ENCODE measurements around the gene LSM10.

Gene LSM10

DNA sequence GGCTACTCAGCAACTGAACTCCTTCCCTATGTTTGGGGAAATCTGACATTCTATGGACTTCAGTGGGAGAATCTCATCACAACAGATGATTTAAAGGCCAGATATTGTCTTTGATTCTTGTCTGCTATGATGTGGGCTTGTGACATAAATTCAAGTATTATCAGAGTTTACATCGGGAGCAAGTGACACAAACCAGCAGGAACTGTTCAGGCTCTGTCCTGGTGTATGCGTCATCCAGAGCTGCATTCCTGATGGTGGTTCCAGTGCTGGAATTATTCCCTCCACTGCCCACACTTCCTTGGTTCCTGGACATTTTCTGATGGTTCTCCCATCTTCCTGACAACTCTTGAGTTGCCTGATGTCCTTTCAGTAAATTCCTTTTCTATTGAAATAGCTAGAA, 10.8 kb upstream of the LSM10 start:
- no peak for DNase-seq (ENCODE audit: low spot score)

DNA sequence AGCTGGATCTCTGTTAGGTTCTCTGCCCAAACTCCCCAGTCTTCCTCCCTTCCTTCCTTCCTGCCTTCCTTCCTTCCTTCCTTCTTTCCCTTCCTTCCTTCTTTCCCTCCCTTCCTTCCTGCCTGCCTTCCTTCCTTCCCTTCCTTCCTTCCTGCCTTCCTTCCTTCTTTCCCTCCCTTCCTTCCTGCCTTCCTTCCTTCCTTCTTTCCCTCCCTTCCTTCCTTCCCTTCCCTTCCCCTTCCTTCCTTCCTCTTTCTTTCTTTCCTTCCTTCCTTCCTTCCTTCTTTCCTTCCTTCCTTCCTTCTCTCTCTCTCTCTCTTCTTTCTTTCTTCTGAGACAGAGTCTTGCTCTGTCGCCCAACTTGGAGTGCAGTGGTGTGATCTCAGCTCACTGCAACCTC, 8.7 kb upstream of the LSM10 start:
- DNase-seq (ENCODE audit: low spot score): no peak

GRCh38 chr1:36402504-36402890, 4.8 kb upstream of the LSM10 start:
- DNase-seq (ENCODE audit: low spot score): no peak

- DNase-seq (ENCODE audit: low spot score): no peak
These were observed 4.1 kb upstream of the LSM10 start for GRCh38 chr1:36401602-36402503.

- no peak for DNase-seq (ENCODE audit: low spot score)
These were observed 3.3 kb upstream of the LSM10 start for GRCh38 chr1:36400825-36401601.

GRCh38 chr1:36400514-36400824, 2.8 kb upstream of the LSM10 start:
- no peak for DNase-seq (ENCODE audit: low spot score)

- DNase-seq (ENCODE audit: low spot score): no peak
These were observed 766 bp upstream of the LSM10 start for GRCh38 chr1:36398370-36398977.

DNA sequence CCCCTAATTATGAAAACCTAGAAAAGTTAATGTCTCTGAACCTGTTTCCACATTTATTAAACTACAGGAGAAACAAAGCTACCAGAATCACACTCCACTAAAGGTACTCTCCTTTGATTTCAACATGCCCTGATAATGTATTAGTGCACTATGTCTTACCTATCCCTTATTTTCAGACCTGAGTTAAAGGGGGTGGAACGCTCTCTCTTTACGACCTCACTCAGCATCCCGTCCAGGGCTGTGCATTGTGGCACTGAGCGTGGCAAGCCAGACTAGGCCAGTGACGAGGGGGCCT, 678 bp downstream of the LSM10 start:
- DNase-seq (ENCODE audit: low spot score): no peak

DNA sequence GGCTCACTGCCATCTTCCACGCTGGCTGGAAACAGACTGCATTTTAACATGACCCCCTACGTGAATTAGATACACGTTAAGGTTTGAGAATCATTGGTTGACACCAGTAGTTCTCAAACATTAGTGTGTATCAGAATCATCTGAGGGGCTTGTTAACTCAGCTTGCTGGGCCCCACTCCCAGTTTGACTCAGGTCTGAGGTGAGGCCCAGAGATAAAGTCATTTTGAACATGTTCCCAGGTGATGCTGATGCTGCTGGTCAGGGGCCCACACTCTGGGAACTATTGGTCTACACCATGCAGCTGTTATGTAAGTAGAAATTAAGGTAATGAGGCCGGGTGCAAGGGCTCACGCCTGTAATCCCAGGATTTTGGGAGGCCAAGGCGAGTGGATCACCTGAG, 1.3 kb downstream of the LSM10 start:
- DNase-seq (ENCODE audit: low spot score): no peak

GRCh38 chr1:36393686-36394085, 4.0 kb downstream of the LSM10 start:
- DNase-seq (ENCODE audit: low spot score): no peak

DNA sequence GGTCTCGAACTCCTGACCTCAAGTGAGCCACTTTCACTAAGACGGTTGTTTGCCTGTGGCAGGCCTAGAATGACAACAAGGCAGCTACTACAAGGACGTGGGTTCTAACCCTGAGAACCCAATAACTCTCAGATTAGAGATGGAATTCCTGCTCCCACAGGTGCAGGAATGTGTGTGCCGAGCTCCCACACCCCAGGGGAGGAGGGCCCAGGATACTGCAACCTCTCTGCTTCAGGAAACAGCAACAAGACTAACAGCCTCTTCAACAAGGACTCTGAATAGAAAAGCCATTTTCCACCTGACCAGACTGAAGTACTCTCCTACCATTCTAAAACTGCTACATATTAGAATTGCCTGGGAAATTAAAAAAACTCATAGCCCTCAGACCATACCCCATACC, 4.9 kb downstream of the LSM10 start:
- no peak for DNase-seq (ENCODE audit: low spot score)

- DNase-seq (ENCODE audit: low spot score): no peak
These were observed 6.4 kb downstream of the LSM10 start for GRCh38 chr1:36391271-36391670.

DNA sequence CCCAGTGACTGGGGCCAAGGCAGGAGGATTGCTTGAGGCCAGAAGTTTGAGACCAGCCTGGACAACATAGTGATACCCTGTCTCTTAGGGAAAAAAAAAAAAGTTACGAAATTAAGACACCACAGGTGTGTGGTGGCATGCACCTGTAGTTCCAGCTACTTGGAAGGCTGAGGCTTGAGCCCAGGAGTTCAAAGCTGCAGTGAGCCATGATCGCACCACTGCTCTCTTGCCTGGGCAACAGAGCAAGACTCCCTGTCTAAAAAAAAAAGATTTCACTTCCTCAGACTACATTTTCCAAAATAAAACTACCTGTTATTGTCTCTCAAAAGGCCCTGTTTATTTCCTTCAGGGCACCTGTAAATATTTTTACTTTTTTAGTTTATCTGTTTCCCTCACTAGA, 7.3 kb downstream of the LSM10 start:
- DNase-seq (ENCODE audit: low spot score): no peak

- no peak for DNase-seq (ENCODE audit: low spot score)
These were observed 7.7 kb downstream of the LSM10 start for GRCh38 chr1:36389999-36390398.

DNA sequence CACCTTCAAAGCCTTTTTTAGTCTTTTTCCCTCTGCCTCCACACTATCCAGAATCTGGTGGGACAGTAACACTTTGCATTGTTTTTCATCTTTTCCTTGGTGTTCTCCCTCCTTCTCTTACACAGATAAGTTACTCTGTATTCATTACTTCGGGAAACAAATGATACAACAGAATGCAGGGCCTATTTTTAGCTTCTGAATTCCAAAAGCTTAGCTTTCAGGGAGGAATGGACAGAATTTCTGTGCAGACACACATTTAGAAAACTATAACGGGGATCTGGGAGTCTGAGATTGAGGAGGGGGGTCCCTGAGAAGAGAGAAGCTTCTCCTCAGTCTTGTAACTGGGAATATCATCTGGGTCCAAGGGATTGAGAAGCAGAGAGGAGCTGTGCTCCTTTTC, 8.4 kb downstream of the LSM10 start:
- DNase-seq (ENCODE audit: low spot score): no peak

DNA sequence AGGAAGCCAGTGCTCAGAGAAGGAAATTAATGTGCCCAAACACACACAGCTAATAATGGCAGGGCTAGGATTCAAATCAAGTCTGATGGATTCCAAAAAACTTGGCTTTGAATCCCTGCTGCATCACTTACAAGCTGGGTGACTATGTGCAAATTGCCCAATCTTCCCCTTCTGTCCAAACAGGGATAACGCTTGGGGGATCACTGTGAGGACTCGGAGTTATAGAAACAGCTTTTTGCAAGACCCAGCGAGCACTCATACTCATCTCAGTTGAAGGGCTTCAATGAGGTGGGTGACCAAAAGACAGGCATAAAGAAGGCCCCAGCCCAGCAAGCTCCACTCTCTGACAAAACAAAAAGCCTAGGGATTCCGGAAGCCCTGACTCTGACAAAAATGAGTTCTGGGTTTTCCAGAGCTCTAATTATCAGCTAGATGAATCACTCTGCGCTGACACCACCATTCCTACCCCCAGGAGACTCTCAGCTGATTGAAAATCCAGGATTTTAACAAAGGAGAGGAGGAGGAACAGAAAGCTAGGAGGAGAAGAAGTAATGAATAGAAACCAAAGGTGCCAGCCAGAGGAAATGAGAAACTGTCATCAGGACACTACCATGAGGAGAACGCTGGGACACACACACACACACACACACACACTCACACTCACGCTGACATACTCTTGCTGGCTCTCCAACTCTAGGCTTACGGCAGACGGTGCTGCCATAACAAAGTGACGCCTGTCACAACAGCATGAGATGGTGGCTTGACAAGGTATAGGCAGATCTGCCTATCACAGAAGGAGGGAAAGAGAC, 10.4 kb downstream of the LSM10 start:
- no peak for DNase-seq (ENCODE audit: low spot score)

DNA sequence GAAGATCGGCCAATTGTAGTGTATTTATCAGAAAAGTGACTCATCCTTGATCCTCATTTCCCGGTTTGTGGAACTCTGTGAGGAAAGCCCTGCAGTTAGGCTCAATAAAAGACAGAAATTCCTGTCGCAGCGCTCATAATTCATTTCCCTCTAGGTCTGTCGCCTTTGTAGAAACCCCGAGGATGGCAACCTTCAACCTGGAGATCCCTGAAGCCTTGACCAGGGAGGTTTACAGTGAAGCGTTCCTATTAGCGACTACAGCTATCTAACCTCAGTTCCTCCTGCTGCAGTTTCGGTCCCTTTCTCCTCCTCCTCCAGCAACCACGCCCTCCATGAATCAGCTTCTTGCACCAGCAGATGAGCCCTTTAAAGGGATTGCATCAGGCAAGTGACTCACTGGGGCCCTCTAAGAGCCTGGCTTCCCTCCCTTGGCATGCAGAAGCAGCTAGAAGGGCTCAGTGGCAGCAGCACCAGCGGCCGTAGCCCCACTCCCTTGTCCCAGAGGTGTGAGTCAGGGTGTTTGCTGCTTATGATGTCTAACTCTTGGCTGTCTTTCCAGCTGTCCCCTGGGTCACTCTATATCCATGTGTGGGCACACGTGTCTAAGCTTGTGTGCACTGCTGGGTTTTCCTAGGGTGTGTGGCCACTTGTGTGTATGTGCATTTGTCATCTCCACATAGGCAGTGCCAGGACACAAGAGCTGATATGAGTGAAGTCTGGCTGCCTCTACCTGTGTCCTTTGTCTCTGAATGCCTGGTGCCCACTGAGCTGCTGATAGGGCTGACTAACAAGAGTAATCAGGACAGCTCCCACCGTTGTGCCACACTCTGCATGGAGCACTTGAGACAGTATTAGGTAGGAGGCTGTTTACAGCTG, 11.2 kb downstream of the LSM10 start:
- DNase-seq (ENCODE audit: low spot score): peak; percentile 77

DNA sequence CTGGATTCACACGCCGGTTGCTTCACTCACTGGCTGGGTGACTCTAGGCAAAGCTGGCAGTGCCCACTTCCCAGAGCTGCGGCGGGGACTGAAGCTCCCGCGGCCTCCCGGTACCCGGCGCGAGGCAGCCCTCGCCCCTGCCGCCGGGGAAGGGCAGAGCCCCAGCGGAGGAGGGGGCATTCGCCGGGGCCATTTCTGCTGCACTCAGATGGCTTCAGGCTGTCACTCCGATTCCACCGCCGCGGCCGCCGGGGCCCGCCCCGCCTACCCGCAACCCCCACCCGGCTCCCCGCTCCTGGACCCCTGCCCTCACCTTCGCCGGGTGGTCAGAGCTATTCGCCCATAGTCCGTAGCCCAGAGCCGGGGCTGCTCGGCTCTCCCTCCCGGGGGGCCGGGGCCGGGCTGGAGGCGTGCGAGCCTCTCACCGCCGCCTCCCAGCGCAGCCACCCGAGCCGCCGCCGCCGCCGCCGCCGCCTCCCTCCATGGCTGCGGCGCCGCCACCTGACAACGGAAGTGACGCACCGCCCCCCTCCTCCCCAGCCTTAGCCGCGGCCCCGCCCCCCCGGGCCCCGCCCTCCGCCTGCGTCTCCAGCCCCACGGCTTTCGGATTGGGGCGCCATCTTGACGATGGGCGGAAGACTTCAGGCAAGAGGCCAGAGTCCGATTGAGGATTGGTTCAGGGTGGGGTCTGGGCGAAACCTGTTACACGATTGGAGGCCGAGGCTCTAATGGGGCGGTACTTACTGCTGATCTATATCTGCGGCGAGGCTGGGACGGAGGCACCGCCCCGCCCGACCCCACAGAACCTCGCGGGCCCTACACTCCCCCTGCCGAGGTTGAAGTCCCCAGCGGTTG, 12.1 kb downstream of the LSM10 start, which contains the start of gene STK40:
STK40 (minus strand) TSS at position 515 of the 855 bp plus-strand sequence. CDS start 24,592 bp downstream, outside the sequence.
- DNase-seq (ENCODE audit: low spot score): peak; percentile 95

- DNase-seq (ENCODE audit: low spot score): peak; percentile 69
These were observed 12.9 kb downstream of the LSM10 start for GRCh38 chr1:36384542-36385409.
